Measurements from ENCODE around the gene SLC1A3.
A peak's percentile ranks its signal among the peaks of the same experiment; 100 is the strongest.

The SLC1A3 gene

DNA sequence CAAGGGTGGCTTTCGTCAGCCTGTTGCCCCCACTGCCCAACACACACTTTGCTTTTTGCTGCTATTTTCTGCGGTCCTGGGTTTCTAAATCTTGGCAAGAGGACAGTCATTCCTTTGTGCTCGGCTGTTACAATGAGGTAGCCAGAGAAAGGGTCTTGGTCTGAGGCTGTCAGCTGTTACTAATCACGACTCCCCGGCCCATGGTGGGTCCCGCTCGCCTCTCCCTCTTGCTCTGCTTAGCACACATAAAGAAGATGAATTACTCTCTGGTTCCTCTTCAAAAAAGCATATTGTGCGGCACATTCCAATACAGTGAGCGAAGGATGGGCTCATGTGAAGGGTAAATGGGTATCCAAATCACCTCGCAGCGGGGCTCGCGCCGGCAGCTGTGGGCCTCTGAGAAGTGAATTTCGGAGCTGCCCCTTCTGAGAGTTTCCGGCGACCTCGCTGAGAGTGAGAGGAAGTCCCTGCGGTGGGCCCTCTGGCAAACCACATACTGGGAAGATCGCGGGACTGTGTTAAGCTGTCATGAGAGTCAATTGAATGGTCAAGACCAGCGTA, 56.0 kb downstream of the SLC1A3 start:
- DNase-seq (ENCODE audit: extremely low spot score) = no peak
- POLR2A ChIA-PET = no interaction called here
- TF ChIP-seq SUZ12 (IDR thresholded peaks at IDR 0.05) (no peak), ARNT (IDR thresholded peaks at IDR 0.05) (no peak), NFRKB (IDR thresholded peaks at IDR 0.05) (no peak), CTBP1 (IDR thresholded peaks at IDR 0.05; ENCODE audit: borderline replicate concordance) (no peak), FOXA1 (IDR thresholded peaks at IDR 0.05) (no peak), ZNF384 (IDR thresholded peaks at IDR 0.05) (no peak), TARDBP (IDR thresholded peaks at IDR 0.05) (no peak), SP1 (IDR thresholded peaks at IDR 0.05) (no peak), LEF1 (IDR thresholded peaks at IDR 0.05; ENCODE audit: borderline replicate concordance) (no peak), FOXM1 (IDR thresholded peaks at IDR 0.05; ENCODE audit: borderline replicate concordance) (no peak), FOXK2 (IDR thresholded peaks at IDR 0.05) (no peak), HDGF (IDR thresholded peaks at IDR 0.05; ENCODE audit: borderline replicate concordance) (no peak), L3MBTL2 (conservative IDR thresholded peaks at IDR 0.05) (no peak), BHLHE40 (IDR thresholded peaks at IDR 0.05; ENCODE audit: borderline replicate concordance) (no peak), ELF4 (IDR thresholded peaks at IDR 0.05) (no peak)
- TF ChIP-seq, protein P1, sequence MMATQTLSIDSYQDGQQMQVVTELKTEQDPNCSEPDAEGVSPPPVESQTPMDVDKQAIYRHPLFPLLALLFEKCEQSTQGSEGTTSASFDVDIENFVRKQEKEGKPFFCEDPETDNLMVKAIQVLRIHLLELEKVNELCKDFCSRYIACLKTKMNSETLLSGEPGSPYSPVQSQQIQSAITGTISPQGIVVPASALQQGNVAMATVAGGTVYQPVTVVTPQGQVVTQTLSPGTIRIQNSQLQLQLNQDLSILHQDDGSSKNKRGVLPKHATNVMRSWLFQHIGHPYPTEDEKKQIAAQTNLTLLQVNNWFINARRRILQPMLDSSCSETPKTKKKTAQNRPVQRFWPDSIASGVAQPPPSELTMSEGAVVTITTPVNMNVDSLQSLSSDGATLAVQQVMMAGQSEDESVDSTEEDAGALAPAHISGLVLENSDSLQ (IDR thresholded peaks at IDR 0.05) = no peak
- CTCF ChIA-PET = no interaction called here

DNA sequence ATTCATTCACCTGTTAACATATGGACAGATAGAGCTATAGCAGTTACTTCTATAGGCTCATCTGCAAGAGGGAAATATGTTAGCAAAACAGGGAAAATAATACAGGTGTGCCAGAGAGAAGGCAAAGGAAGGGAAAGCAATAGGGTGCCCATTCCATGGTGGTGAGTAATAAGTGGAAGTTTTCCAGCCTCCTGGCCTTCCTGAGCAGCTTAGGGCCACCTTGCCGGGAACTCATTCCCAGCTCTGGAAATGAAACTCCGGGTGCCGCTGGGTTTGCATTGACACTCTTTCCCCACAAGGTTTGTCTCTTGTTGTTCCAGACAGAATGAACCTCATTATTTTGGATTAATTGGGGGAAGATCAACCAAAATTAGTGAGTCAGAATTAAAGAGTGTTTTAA, 58.4 kb downstream of the SLC1A3 start:
- no peak for DNase-seq (ENCODE audit: extremely low spot score)
- CTCF ChIA-PET = no interaction called here
- TF ChIP-seq TARDBP (IDR thresholded peaks at IDR 0.05) (no peak), ZNF384 (IDR thresholded peaks at IDR 0.05) (no peak), HDGF (IDR thresholded peaks at IDR 0.05; ENCODE audit: borderline replicate concordance) (no peak), FOXA1 (IDR thresholded peaks at IDR 0.05) (no peak), SUZ12 (IDR thresholded peaks at IDR 0.05) (no peak), ARNT (IDR thresholded peaks at IDR 0.05) (no peak), FOXM1 (IDR thresholded peaks at IDR 0.05; ENCODE audit: borderline replicate concordance) (no peak), BHLHE40 (IDR thresholded peaks at IDR 0.05; ENCODE audit: borderline replicate concordance) (no peak), ELF4 (IDR thresholded peaks at IDR 0.05) (no peak), FOXK2 (IDR thresholded peaks at IDR 0.05) (no peak), LEF1 (IDR thresholded peaks at IDR 0.05; ENCODE audit: borderline replicate concordance) (no peak), NFRKB (IDR thresholded peaks at IDR 0.05) (no peak), SP1 (IDR thresholded peaks at IDR 0.05) (no peak), L3MBTL2 (conservative IDR thresholded peaks at IDR 0.05) (no peak), CTBP1 (IDR thresholded peaks at IDR 0.05; ENCODE audit: borderline replicate concordance) (no peak)
- TF ChIP-seq, protein P1 (IDR thresholded peaks at IDR 0.05) = no peak
- POLR2A ChIA-PET = interaction anchor here (2.1 kb wide), 1 partner anchor 9 kb away, joined by 5 read pairs; no protein-coding TSS in a partner anchor

- TF ChIP-seq SUZ12 (IDR thresholded peaks at IDR 0.05) (no peak), LEF1 (IDR thresholded peaks at IDR 0.05; ENCODE audit: borderline replicate concordance) (no peak), TARDBP (IDR thresholded peaks at IDR 0.05) (no peak), BHLHE40 (IDR thresholded peaks at IDR 0.05; ENCODE audit: borderline replicate concordance) (no peak), FOXM1 (IDR thresholded peaks at IDR 0.05; ENCODE audit: borderline replicate concordance) (no peak), FOXK2 (IDR thresholded peaks at IDR 0.05) (no peak), FOXA1 (IDR thresholded peaks at IDR 0.05) (no peak), L3MBTL2 (conservative IDR thresholded peaks at IDR 0.05) (no peak), ELF4 (IDR thresholded peaks at IDR 0.05) (no peak), CTBP1 (IDR thresholded peaks at IDR 0.05; ENCODE audit: borderline replicate concordance) (no peak), NFRKB (IDR thresholded peaks at IDR 0.05) (no peak), ZNF384 (IDR thresholded peaks at IDR 0.05) (no peak), HDGF (IDR thresholded peaks at IDR 0.05; ENCODE audit: borderline replicate concordance) (no peak), ARNT (IDR thresholded peaks at IDR 0.05) (no peak), SP1 (IDR thresholded peaks at IDR 0.05) (no peak)
- TF ChIP-seq, protein P1 (IDR thresholded peaks at IDR 0.05) = no peak
- CTCF ChIA-PET = no interaction called here
- DNase-seq (ENCODE audit: extremely low spot score) = no peak
- POLR2A ChIA-PET = no interaction called here
Observed at GRCh38 chr5:36665628-36666027, 59.2 kb downstream of the SLC1A3 start.

GRCh38 chr5:36666274-36666673, 59.9 kb downstream of the SLC1A3 start:
- CTCF ChIA-PET = no interaction called here
- POLR2A ChIA-PET = no interaction called here

GRCh38 chr5:36666986-36667385, 60.6 kb downstream of the SLC1A3 start:
- CTCF ChIA-PET = no interaction called here
- POLR2A ChIA-PET = no interaction called here
- DNase-seq (ENCODE audit: extremely low spot score) = no peak
- TF ChIP-seq BHLHE40 (IDR thresholded peaks at IDR 0.05; ENCODE audit: borderline replicate concordance) = no peak
- no peak for TF ChIP-seq NFRKB (IDR thresholded peaks at IDR 0.05)
- TF ChIP-seq LEF1 (IDR thresholded peaks at IDR 0.05; ENCODE audit: borderline replicate concordance) = no peak
- no peak for TF ChIP-seq FOXK2 (IDR thresholded peaks at IDR 0.05)
- no peak for TF ChIP-seq SP1 (IDR thresholded peaks at IDR 0.05)
- TF ChIP-seq TARDBP (IDR thresholded peaks at IDR 0.05) = no peak
- no peak for TF ChIP-seq CTBP1 (IDR thresholded peaks at IDR 0.05; ENCODE audit: borderline replicate concordance)
- TF ChIP-seq ARNT (IDR thresholded peaks at IDR 0.05) = peak; percentile 73; the same call in 1 of the 2 replicates
- TF ChIP-seq, protein P1 (IDR thresholded peaks at IDR 0.05) = peak; percentile 17; the same call in 1 of the 2 replicates
- no peak for TF ChIP-seq SUZ12 (IDR thresholded peaks at IDR 0.05)
- no peak for TF ChIP-seq ZNF384 (IDR thresholded peaks at IDR 0.05)

More at GRCh38 chr5:36666274-36666673, 59.9 kb downstream of the SLC1A3 start:
- no peak for TF ChIP-seq CTBP1 (IDR thresholded peaks at IDR 0.05; ENCODE audit: borderline replicate concordance)
- no peak for TF ChIP-seq FOXM1 (IDR thresholded peaks at IDR 0.05; ENCODE audit: borderline replicate concordance)
- TF ChIP-seq TARDBP (IDR thresholded peaks at IDR 0.05) = no peak
- TF ChIP-seq, protein P1 (IDR thresholded peaks at IDR 0.05) = no peak
- no peak for TF ChIP-seq FOXA1 (IDR thresholded peaks at IDR 0.05)
- no peak for TF ChIP-seq ZNF384 (IDR thresholded peaks at IDR 0.05)
- TF ChIP-seq ELF4 (IDR thresholded peaks at IDR 0.05) = no peak
- no peak for TF ChIP-seq SUZ12 (IDR thresholded peaks at IDR 0.05)
- DNase-seq (ENCODE audit: extremely low spot score) = no peak
